ENCODE data around the gene CEACAM16. TPM values are rescaled to one million over a fixed set of nuclear protein-coding genes. Genes with fewer than 3 reads are reported as not detected.

The CEACAM16 gene
- total and polyA plus RNA-seq, 9 of the 15 experiments (the other 6 are each of a cell fraction or from before 2014, with no cell fraction given) = not detected

- TF ChIP-seq TAF15 (IDR thresholded peaks at IDR 0.05; ENCODE audit: low read depth, low read length) (no peak), SMAD2 (IDR thresholded peaks at IDR 0.05; ENCODE audit: low read depth, low read length) (no peak), CXXC5 (CRISPR knock-in tag; IDR thresholded peaks at IDR 0.05) (no peak), EP400 (IDR thresholded peaks at IDR 0.05) (no peak), FOS (IDR thresholded peaks at IDR 0.05; ENCODE audit: extremely low read depth, insufficient read length) (no peak), ZBTB26 (CRISPR knock-in tag; IDR thresholded peaks at IDR 0.05) (no peak), RB1 (IDR thresholded peaks at IDR 0.05; ENCODE audit: low read depth) (peak; percentile 38; the same call in 1 of the 2 replicates), ZNF778 (CRISPR knock-in tag; IDR thresholded peaks at IDR 0.05) (no peak), NRF1 (conservative IDR thresholded peaks at IDR 0.05 in 1 of 2, IDR thresholded peaks at IDR 0.05 in 1 of 2) (no peak), CREB3 (tag; conservative IDR thresholded peaks at IDR 0.05; ENCODE audit: low read depth) (no peak), ZNF766 (CRISPR knock-in tag; conservative IDR thresholded peaks at IDR 0.05) (no peak), HINFP (tag; conservative IDR thresholded peaks at IDR 0.05; ENCODE audit: low read depth) (no peak), BMI1 (IDR thresholded peaks at IDR 0.05; ENCODE audit: low read length) (no peak), FOXK1 (CRISPR knock-in tag; IDR thresholded peaks at IDR 0.05; ENCODE audit: borderline replicate concordance) (no peak), BRD9 (IDR thresholded peaks at IDR 0.05; ENCODE audit: low read depth, partially characterized antibody) (peak; percentile 67), CAMTA2 (CRISPR knock-in tag; conservative IDR thresholded peaks at IDR 0.05) (no peak), ZEB2 (IDR thresholded peaks at IDR 0.05) (no peak), SOX6 (IDR thresholded peaks at IDR 0.05) (no peak), SRSF1 (IDR thresholded peaks at IDR 0.05; ENCODE audit: low read depth, low read length) (no peak), TRIM28 (IDR thresholded peaks at IDR 0.05) (no peak), STAT5B (CRISPR knock-in tag; IDR thresholded peaks at IDR 0.05) (no peak), HES1 (IDR thresholded peaks at IDR 0.05; ENCODE audit: low read depth) (no peak), PRPF4 (IDR thresholded peaks at IDR 0.05; ENCODE audit: insufficient read depth, low read depth, low read length, poor library complexity, severe bottlenecking) (no peak), ELF2 (CRISPR knock-in tag; IDR thresholded peaks at IDR 0.05) (no peak), SIN3A (IDR thresholded peaks at IDR 0.05; ENCODE audit: borderline replicate concordance in 2 of 2, control insufficient read depth in 1 of 2, low read depth in 2 of 2, low read length in 2 of 2) (no peak), ZNF311 (CRISPR knock-in tag; IDR thresholded peaks at IDR 0.05) (no peak)
Observed at GRCh38 chr19:44689290-44690130, 9.4 kb upstream of the CEACAM16 start (continued).
